Inflammatory macrophage treated with lipopolysaccharide for 1 hour (primary cell): ENCODE results near the gene TDRD6.

Experiments used
- DNase-seq, 2 donors: peaks; one replicate each; pipeline ENCODE4 v3.0.0-alpha.2; 2020 to 2022

Gene TDRD6

GRCh38 chr6:46684771-46685170 lies 2.9 kb upstream of the TDRD6 start:
- no peak for DNase-seq

- no peak for DNase-seq
These were observed 656 bp downstream of the TDRD6 start for GRCh38 chr6:46688117-46688965.

- DNase-seq: no peak
These were observed 1.3 kb downstream of the TDRD6 start for GRCh38 chr6:46688966-46689335.

- no peak for DNase-seq
These were observed 2.0 kb downstream of the TDRD6 start for GRCh38 chr6:46689657-46690056.

- no peak for DNase-seq
These were observed 2.6 kb downstream of the TDRD6 start for GRCh38 chr6:46690141-46690755.

GRCh38 chr6:46690911-46691451 lies 3.3 kb downstream of the TDRD6 start:
- no peak for DNase-seq

- DNase-seq: no peak
These were observed 12.3 kb downstream of the TDRD6 start for GRCh38 chr6:46699970-46700369.

GRCh38 chr6:46704562-46704961 lies 16.9 kb downstream of the TDRD6 start:
- DNase-seq: peak; percentile 37 to 54

GRCh38 chr6:46706464-46706863 lies 18.8 kb downstream of the TDRD6 start:
- DNase-seq: no peak

- DNase-seq: no peak
These were observed 23.8 kb downstream of the TDRD6 start for GRCh38 chr6:46711491-46711890.

- DNase-seq: peak; percentile 77 to 85
These were observed 27.5 kb downstream of the TDRD6 start for GRCh38 chr6:46715141-46715540.

GRCh38 chr6:46719099-46719498 lies 31.4 kb downstream of the TDRD6 start:
- DNase-seq: no peak

- no peak for DNase-seq
These were observed 32.7 kb downstream of the TDRD6 start for GRCh38 chr6:46720401-46720800.

- DNase-seq: peak in 1 of 2 donors; percentile 23
These were observed 42.2 kb downstream of the TDRD6 start for GRCh38 chr6:46729787-46730326.

GRCh38 chr6:46730921-46731461 lies 43.3 kb downstream of the TDRD6 start:
- peak; percentile 88 to 96 for DNase-seq

- no peak for DNase-seq
These were observed 45.7 kb downstream of the TDRD6 start for GRCh38 chr6:46733341-46733801.

- DNase-seq: peak in 1 of 2 donors; percentile 54
These were observed 47.4 kb downstream of the TDRD6 start, which contains the start of gene PLA2G7 for GRCh38 chr6:46734867-46735719. Gene PLA2G7 (minus strand): TSS chr6:46735375. CDS start chr6:46722891, 12,484 bp downstream.

GRCh38 chr6:46735720-46736031 lies 48.0 kb downstream of the TDRD6 start:
- DNase-seq: no peak

- no peak for DNase-seq
These were observed 49.2 kb downstream of the TDRD6 start for GRCh38 chr6:46736906-46737305.

- DNase-seq: no peak
These were observed 53.8 kb downstream of the TDRD6 start for GRCh38 chr6:46741482-46741881.

GRCh38 chr6:46741910-46742309 lies 54.2 kb downstream of the TDRD6 start:
- DNase-seq: no peak

GRCh38 chr6:46743425-46744158 lies 55.9 kb downstream of the TDRD6 start:
- DNase-seq: no peak
